T-helper 2 cell treated with Interferon-gamma antibody and Interleukin-4, amounts not matched to agents 100 ng/mL and 5 ng/mL, for 36 hours (primary cell): ENCODE data around the gene LDHB. TPM values are rescaled to one million over a fixed set of nuclear protein-coding genes. Genes with fewer than 3 reads are reported as not detected.
"Not testable (repeated sequence)": the region's sequence is repeated elsewhere in the genome, so short reads cannot be mapped to it uniquely, and the experiment has no call there.

Experiments used
- intact Hi-C: fragments of 100-400 bp; cut with micrococcal nuclease; formaldehyde crosslinking; loops from one replicate; pipeline ENCODE4 v1.15.1; 2023
- total RNA-seq: library from RNA; stranded (reverse); gene quantifications from 2 replicates; pipeline ENCODE4 v1.2.3, GENCODE V29; 2022

The LDHB gene
- 1,291 and 1,307 TPM in 2 replicates for total RNA-seq

- intact Hi-C loops: loop anchor here (1.0 to 10.0 kb wide), 10 partner anchors 15 to 970 kb away; partner anchors contain the start of genes C2CD5, CMAS, ETNK1 and GOLT1B
Measured at GRCh38 chr12:21657326-21658077, at the start of gene LDHB. Gene LDHB (minus strand): TSS chr12:21657842. CDS start chr12:21654671, 3,171 bp downstream.

GRCh38 chr12:21704847-21705246 is 47.2 kb upstream of the LDHB start:
- intact Hi-C loops: no loop called here

GRCh38 chr12:21699851-21700250 is 42.2 kb upstream of the LDHB start:
- intact Hi-C loops: loop anchor here (5.0 kb wide), 1 partner anchor 762 kb away; no protein-coding TSS in a partner anchor

- intact Hi-C loops: loop anchor here (1.0 to 5.0 kb wide), 4 partner anchors 321 to 764 kb away; no protein-coding TSS in a partner anchor
Measured at GRCh38 chr12:21697904-21698630, 40.4 kb upstream of the LDHB start.

- intact Hi-C loops: loop anchor here (1.0 to 5.0 kb wide), 2 partner anchors 747 to 766 kb away; no protein-coding TSS in a partner anchor
Measured at GRCh38 chr12:21696625-21697024, 39.0 kb upstream of the LDHB start.

- intact Hi-C loops: loop anchor here (5.0 kb wide), 1 partner anchor 766 kb away; no protein-coding TSS in a partner anchor
Measured at GRCh38 chr12:21695986-21696385, 38.3 kb upstream of the LDHB start.

GRCh38 chr12:21694660-21695059 is 37.0 kb upstream of the LDHB start:
- intact Hi-C loops: loop anchor here (5.0 kb wide), 1 partner anchor 768 kb away; no protein-coding TSS in a partner anchor

- intact Hi-C loops: no loop called here
Measured at GRCh38 chr12:21691515-21691914, 33.9 kb upstream of the LDHB start.

- intact Hi-C loops: no loop called here
Measured at GRCh38 chr12:21690704-21691368, 33.2 kb upstream of the LDHB start.

- intact Hi-C loops: loop anchor here (2.0 to 5.0 kb wide), 4 partner anchors 156 to 436 kb away; partner anchors contain the start of gene SPX
Measured at GRCh38 chr12:21683115-21683514, 25.5 kb upstream of the LDHB start.

GRCh38 chr12:21678959-21679358 is 21.3 kb upstream of the LDHB start:
- intact Hi-C loops: loop anchor here (2.0 kb wide), 1 partner anchor 178 kb away; the partner anchor contains the start of genes GOLT1B and RECQL

GRCh38 chr12:21677622-21678277 is 20.1 kb upstream of the LDHB start:
- intact Hi-C loops: loop anchor here (2.0 kb wide), 1 partner anchor 177 kb away; the partner anchor contains the start of genes GOLT1B and RECQL

GRCh38 chr12:21677204-21677603 is 19.6 kb upstream of the LDHB start:
- intact Hi-C loops: no loop called here

- intact Hi-C loops: no loop called here
Measured at GRCh38 chr12:21676776-21677175, 19.1 kb upstream of the LDHB start.

GRCh38 chr12:21675641-21676040 is 18.0 kb upstream of the LDHB start:
- intact Hi-C loops: no loop called here

GRCh38 chr12:21675096-21675495 is 17.5 kb upstream of the LDHB start:
- intact Hi-C loops: no loop called here

- intact Hi-C loops: not testable (repeated sequence)
Measured at GRCh38 chr12:21673830-21674552, 16.3 kb upstream of the LDHB start.

GRCh38 chr12:21672146-21672545 is 14.5 kb upstream of the LDHB start:
- intact Hi-C loops: no loop called here

- intact Hi-C loops: no loop called here
Measured at GRCh38 chr12:21666722-21667121, 9.1 kb upstream of the LDHB start.

GRCh38 chr12:21665816-21666215 is 8.2 kb upstream of the LDHB start:
- intact Hi-C loops: no loop called here
